Metanephros (tissue), 1 donor: ENCODE measurements around the gene TSPAN8. TPM values are rescaled to one million over a fixed set of nuclear protein-coding genes. Genes with fewer than 3 reads are reported as not detected.

Experiments used
- total RNA-seq: library from RNA; depleted of rRNA; stranded (reverse); fragments of >200 nt; gene quantifications from one replicate; pipeline ENCODE4 v1.2.3, GENCODE V29; 2014

The TSPAN8 gene
- 23.5 TPM for total RNA-seq

DNA sequence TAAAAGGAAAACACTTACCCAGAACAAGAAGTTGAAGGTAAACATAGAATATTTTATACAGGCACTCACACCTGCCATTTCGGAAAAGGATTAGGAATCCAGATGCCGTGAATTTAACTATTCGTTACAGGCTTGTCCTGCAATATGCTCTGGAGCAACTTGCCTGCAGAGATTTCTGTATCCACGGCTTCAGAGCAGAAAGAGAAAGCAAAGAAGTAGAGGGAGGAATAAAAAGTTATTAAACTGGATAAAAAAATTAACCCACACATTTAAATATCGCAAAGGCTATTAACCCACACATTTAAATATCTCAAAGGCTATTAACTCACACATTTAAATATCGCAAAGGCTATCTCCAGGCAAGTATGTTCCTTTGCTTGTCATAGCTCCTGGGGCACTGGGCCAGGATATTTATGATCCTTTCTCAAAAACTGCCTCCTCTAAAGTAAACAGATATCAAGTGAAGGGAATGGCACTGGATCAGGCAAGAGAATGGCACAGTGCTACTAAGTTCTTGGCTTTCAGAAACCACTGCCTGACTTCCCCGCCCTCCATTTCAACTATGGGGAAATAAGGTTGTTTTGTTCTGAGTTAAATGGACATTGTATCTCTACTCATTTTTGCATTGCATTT, at the start of gene TSPAN8:
Gene TSPAN8 (minus strand): TSS at position 399 of the 633 bp plus-strand sequence. CDS start 321 bp downstream, at position 78.

Other genes with a start within 250 kb of the TSPAN8 start
- 0.64 TPM for gene PTPRR, start 237.3 kb downstream of the TSPAN8 start, total RNA-seq